Smooth muscle cell (in vitro differentiated cells): ENCODE measurements around the gene RFX3. TPM values are rescaled to one million over a fixed set of nuclear protein-coding genes. Genes with fewer than 3 reads are reported as not detected.

Source experiments
- DNase-seq: peaks from one replicate; lab custom pipeline; 2025; ENCODE audit not compliant: unreplicated experiment; lab: John Stamatoyannopoulos, UW
- H2AFZ ChIP-seq: fragments of 200-600 bp; sonication (generic); 2 replicates; pipeline ENCODE4 v1.6.0; 2016; ENCODE audit warnings: antibody characterized with exemption, low read depth, mild to moderate bottlenecking
- H3F3A ChIP-seq: fragments of 200-600 bp; sonication (generic); 2 replicates; pipeline ENCODE4 v1.6.0; 2017; ENCODE audit warnings: antibody characterized with exemption, low read depth
- H3K27ac ChIP-seq: fragments of 200-600 bp; sonication (generic); 2 replicates; pipeline ENCODE4 v1.5.1; 2016; ENCODE audit warnings: low read depth, mild to moderate bottlenecking
- H3K27me3 ChIP-seq: fragments of 200-600 bp; sonication (generic); 2 replicates; pipeline ENCODE4 v1.6.1; 2016; ENCODE audit warnings: low read depth, mild to moderate bottlenecking
- H3K36me3 ChIP-seq: fragments of 200-600 bp; sonication (generic); 2 replicates; pipeline ENCODE4 v1.5.1; 2016; ENCODE audit warnings: low read depth
- H3K4me1 ChIP-seq: fragments of 200-600 bp; sonication (generic); 2 replicates; pipeline ENCODE4 v1.5.1; 2016; ENCODE audit warnings: low read depth
- H3K4me2 ChIP-seq: fragments of 200-600 bp; sonication (generic); 2 replicates; pipeline ENCODE4 v1.6.0; 2016; ENCODE audit warnings: mild to moderate bottlenecking
- H3K4me3 ChIP-seq: fragments of 200-600 bp; sonication (generic); 2 replicates; pipeline ENCODE4 v1.5.1; 2016; ENCODE audit warnings: mild to moderate bottlenecking
- H3K79me2 ChIP-seq: fragments of 200-600 bp; sonication (generic); 2 replicates; pipeline ENCODE4 v1.6.0; 2016; ENCODE audit warnings: low read depth, mild to moderate bottlenecking
- H3K9ac ChIP-seq: fragments of 200-600 bp; sonication (generic); 2 replicates; pipeline ENCODE4 v1.6.0; 2016; ENCODE audit warnings: low read depth
- H3K9me3 ChIP-seq: fragments of 200-600 bp; sonication (generic); replicated peaks from 2 replicates; pipeline ENCODE4 v1.5.1; 2016; ENCODE audit warnings: low read depth
- H4K20me1 ChIP-seq: fragments of 200-600 bp; sonication (generic); 2 replicates; pipeline ENCODE4 v1.6.0; 2016; ENCODE audit warnings: low read depth
- CTCF ChIP-seq: fragments of 200-600 bp; sonication (generic); IDR thresholded peaks from 2 replicates; pipeline ENCODE4 v1.5.1; 2017; ENCODE audit warnings: borderline replicate concordance, mild to moderate bottlenecking, antibody characterized with exemption; ENCODE audit not compliant: insufficient read depth, poor library complexity, severe bottlenecking
- WGBS: methylation state at CpG from one replicate; pipeline ENCODE4 v1.1.7; 2016; ENCODE audit warnings: low lambda C conversion rate; 5-methylcytosine and 5-hydroxymethylcytosine counted together
- polyA plus RNA-seq: library from polyadenylated mRNA; unstranded; fragments of >200 nt; fragmentation: Nextera tagmentation; extraction: Ambion mirVana; gene quantifications from 2 replicates; pipeline ENCODE4 v1.2.1, GENCODE V29; 2016
- total RNA-seq: library from RNA; depleted of rRNA; stranded (reverse); fragments of >200 nt; gene quantifications from 2 replicates; pipeline ENCODE4 v1.2.3, GENCODE V29; 2014

RFX3 gene
- total and polyA plus RNA-seq, 2 experiments from 2014 or later, result 4.4 to 14.1 TPM

GRCh38 chr9:3478549-3478953 is 47.2 kb downstream of the RFX3 start:
- no peaks in the 10 kb centered on the region for H3K27me3 ChIP-seq
- no peak for DNase-seq
- no peaks in the 10 kb centered on the region for H3K9me3 ChIP-seq
- no peak for TF ChIP-seq CTCF
- peaks cover 28% of the 10 kb centered on the region for H3K4me1 ChIP-seq
- peaks cover 7% of the 10 kb centered on the region for H3K36me3 ChIP-seq
- H3K9ac ChIP-seq, result no peak overlapping the region
- no peak overlapping the region for H3K4me2 ChIP-seq
- 82% methylated on average over 1 of the region's 1 CpG for WGBS
- H4K20me1 ChIP-seq, result no peaks in the 10 kb centered on the region
- H2AFZ ChIP-seq, result no peak overlapping the region
- no peak overlapping the region for H3K27ac ChIP-seq
- H3K4me3 ChIP-seq, result no peak overlapping the region
- H3F3A ChIP-seq, result no peaks in the 10 kb centered on the region
- H3K79me2 ChIP-seq, result peaks cover 6% of the 10 kb centered on the region

GRCh38 chr9:3477236-3477834 is 48.5 kb downstream of the RFX3 start:
- Histone ChIP-seq H3K79me2 (peaks cover 12% of the 10 kb centered on the region), H4K20me1 (no peaks in the 10 kb centered on the region), H3K4me3 (no peak overlapping the region), H3K36me3 (peaks cover 7% of the 10 kb centered on the region), H3K4me1 (peaks cover 33% of the 10 kb centered on the region), H2AFZ (no peak overlapping the region), H3F3A (no peaks in the 10 kb centered on the region), H3K4me2 (no peak overlapping the region), H3K27me3 (no peaks in the 10 kb centered on the region), H3K27ac (no peak overlapping the region), H3K9me3 (no peaks in the 10 kb centered on the region), H3K9ac (no peak overlapping the region)
- no peak for DNase-seq
- 89% methylated on average over 4 of the region's 4 CpGs for WGBS
- TF ChIP-seq CTCF, result no peak

- TF ChIP-seq CTCF, result no peak
- no peak overlapping the region for H3K9ac ChIP-seq
- WGBS, result 87% methylated on average over 14 of the region's 14 CpGs
- H3K27me3 ChIP-seq, result no peaks in the 10 kb centered on the region
- no peaks in the 10 kb centered on the region for H3F3A ChIP-seq
- no peak overlapping the region for H3K4me2 ChIP-seq
- H4K20me1 ChIP-seq, result no peaks in the 10 kb centered on the region
- H3K36me3 ChIP-seq, result peaks cover 7% of the 10 kb centered on the region
- no peak overlapping the region for H3K27ac ChIP-seq
- H2AFZ ChIP-seq, result no peak overlapping the region
- H3K79me2 ChIP-seq, result peaks cover 12% of the 10 kb centered on the region
- H3K4me3 ChIP-seq, result no peak overlapping the region
- H3K4me1 ChIP-seq, result peaks cover 23% of the 10 kb centered on the region
- H3K9me3 ChIP-seq, result no peaks in the 10 kb centered on the region
- no peak for DNase-seq
Observed at GRCh38 chr9:3475300-3476020, 50.3 kb downstream of the RFX3 start.

GRCh38 chr9:3474821-3475220 is 51.0 kb downstream of the RFX3 start:
- Histone ChIP-seq H3K4me2 (no peak overlapping the region), H3K4me3 (no peak overlapping the region), H3K27me3 (no peaks in the 10 kb centered on the region), H3F3A (no peaks in the 10 kb centered on the region), H3K79me2 (peaks cover 12% of the 10 kb centered on the region), H3K9ac (no peak overlapping the region), H3K27ac (no peak overlapping the region), H3K9me3 (no peaks in the 10 kb centered on the region), H4K20me1 (no peaks in the 10 kb centered on the region), H2AFZ (no peak overlapping the region), H3K4me1 (peaks cover 18% of the 10 kb centered on the region), H3K36me3 (peaks cover 7% of the 10 kb centered on the region)
- no peak for DNase-seq
- 100% methylated on average over 2 of the region's 2 CpGs for WGBS
- no peak for TF ChIP-seq CTCF
